Mucosa of stomach (tissue), 1 donor: ENCODE data around the gene REN.

Source experiments
- H3K27me3 ChIP-seq: one replicate; pipeline ENCODE4 v1.7.0; 2013; ENCODE audit warnings: mild to moderate bottlenecking, low read length; ENCODE audit not compliant: control insufficient read depth, insufficient read depth
- H3K36me3 ChIP-seq: one replicate; pipeline ENCODE4 v1.7.0; 2013; ENCODE audit warnings: low read length; ENCODE audit not compliant: control insufficient read depth, insufficient read depth
- H3K4me1 ChIP-seq: one replicate; pipeline ENCODE4 v1.7.0; 2013; ENCODE audit warnings: mild to moderate bottlenecking, low read length; ENCODE audit not compliant: control insufficient read depth, insufficient read depth
- H3K4me3 ChIP-seq: one replicate; pipeline ENCODE4 v1.7.0; 2013; ENCODE audit warnings: low read length
- H3K9ac ChIP-seq: one replicate; pipeline ENCODE4 v1.7.0; 2013; ENCODE audit warnings: mild to moderate bottlenecking, low read length, moderate library complexity
- H3K9me3 ChIP-seq: one replicate; pipeline ENCODE4 v1.7.0; 2013; ENCODE audit warnings: mild to moderate bottlenecking, low read length, moderate library complexity; ENCODE audit not compliant: control insufficient read depth
- donor health status: Pancreatic carcinoma.

Gene REN

DNA sequence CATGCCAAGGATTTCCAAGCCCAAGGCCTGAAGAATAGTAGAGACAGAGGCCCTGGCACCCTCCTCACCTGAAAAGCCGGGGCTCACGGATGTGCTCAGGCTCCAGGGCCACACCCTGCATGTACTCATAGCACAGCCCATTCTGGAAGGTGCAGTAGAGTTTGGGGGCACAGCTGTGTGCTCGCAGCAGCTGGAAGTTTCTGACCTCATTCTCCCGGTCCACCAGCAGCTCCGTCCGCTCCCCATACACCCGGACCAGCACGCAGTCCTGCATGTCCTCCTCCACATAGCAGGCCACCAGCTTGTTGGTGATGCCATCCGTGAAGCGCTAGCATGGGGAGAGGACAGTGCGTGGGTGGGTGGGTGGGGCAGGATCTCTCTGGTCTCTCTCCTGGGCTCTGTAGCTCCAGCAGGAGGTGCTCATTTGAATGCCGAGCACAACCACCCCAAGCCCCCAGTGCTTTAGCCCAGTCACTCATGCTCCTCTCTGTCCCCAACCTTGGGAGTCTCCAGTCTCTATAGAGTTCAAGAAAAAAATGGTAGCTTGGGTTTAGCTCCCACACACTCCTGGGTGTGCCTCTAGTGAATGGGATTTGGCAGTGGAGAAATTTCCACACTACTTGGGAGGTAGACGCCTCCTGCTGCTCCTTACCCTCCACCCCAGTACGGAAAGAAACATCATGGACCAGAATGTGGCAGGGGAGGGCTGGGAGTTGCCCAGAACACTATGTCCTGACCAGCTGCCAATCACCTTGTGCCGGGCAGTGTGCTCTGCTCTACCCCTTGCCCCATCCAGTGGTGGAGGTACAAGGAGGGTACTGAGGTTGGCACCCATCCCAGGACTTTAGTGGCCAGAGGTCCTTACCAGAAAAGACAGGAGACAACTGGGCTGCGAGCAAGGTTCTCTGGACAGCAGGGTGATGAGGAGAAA, 16.2 kb downstream of the REN start:
- Histone ChIP-seq H3K4me1 (no peaks in the 10 kb centered on the region), H3K36me3 (no peaks in the 10 kb centered on the region), H3K27me3 (peaks cover 15% of the 10 kb centered on the region), H3K4me3 (no peak overlapping the region), H3K9ac (no peak overlapping the region), H3K9me3 (no peaks in the 10 kb centered on the region)

DNA sequence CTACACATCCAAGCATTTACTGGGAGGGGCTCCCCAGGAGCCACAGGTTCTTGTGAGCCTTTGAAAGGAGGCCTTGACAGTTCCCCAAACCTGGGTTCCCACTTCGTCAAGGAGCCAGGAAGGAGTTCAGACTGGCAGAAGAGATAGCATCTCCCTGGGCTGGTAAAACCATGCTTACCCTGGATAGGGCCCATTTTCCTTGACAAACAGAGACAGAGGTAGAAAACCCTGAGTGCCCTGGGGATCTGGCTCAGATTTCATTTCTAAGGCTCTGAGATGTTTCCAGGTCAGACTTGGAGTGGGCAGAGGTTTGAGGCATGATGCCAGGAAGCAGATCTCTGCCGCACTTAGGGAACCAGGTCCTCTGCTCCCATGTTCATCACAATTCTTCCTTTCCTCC, 17.0 kb downstream of the REN start:
- Histone ChIP-seq H3K36me3 (no peaks in the 10 kb centered on the region), H3K4me3 (no peak overlapping the region), H3K4me1 (no peaks in the 10 kb centered on the region), H3K9ac (no peak overlapping the region), H3K27me3 (peaks cover 15% of the 10 kb centered on the region), H3K9me3 (no peaks in the 10 kb centered on the region)

DNA sequence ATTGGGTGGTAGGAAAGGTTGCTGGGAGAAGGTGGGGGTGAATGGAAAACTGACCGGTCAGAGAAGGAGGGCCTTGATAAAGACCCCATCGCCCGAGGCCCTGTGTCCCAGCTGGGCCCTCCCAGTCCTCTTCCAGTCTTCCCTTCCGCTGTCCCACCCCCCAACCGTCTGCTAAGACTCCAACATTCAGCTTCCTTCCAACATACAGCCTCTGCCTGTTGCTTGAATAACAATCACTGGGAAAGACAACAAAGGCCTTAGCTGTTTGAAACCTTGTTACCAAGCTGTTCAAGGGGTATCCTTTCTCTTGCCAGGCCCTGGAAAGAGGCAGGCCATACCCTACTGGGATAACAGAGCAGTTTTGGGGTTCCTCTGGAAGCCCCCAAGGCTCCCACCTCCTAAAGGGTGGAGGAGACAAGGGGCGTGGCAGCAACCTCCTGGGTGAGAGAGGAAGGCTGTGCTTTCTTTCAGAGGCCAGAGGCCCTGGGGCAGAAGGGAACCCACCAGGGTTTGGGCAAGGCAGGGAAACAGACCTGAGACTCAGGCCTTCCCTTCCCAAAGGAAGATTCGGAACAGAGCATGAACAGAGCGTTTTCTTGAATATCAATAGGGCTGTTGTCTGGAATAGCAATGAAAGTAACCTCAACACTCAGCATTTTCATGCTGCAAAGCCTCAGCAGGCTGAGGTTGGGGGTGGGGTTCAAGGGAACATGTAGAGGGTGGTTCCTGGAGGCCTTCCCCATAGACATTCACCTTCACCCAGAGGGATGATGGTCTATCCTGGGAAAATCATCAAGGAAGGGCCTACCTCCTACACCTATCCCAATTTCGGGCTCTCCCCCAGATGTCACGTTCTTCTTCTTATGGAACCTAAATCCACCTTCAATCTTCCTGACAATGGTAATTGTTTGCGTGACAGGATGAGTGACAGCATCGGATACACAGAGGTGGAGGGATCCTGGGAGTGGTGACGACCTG, 18.4 kb downstream of the REN start:
- Histone ChIP-seq H3K36me3 (no peaks in the 10 kb centered on the region), H3K4me1 (no peaks in the 10 kb centered on the region), H3K9me3 (no peaks in the 10 kb centered on the region), H3K9ac (no peak overlapping the region), H3K27me3 (peaks cover 12% of the 10 kb centered on the region), H3K4me3 (no peak overlapping the region)

DNA sequence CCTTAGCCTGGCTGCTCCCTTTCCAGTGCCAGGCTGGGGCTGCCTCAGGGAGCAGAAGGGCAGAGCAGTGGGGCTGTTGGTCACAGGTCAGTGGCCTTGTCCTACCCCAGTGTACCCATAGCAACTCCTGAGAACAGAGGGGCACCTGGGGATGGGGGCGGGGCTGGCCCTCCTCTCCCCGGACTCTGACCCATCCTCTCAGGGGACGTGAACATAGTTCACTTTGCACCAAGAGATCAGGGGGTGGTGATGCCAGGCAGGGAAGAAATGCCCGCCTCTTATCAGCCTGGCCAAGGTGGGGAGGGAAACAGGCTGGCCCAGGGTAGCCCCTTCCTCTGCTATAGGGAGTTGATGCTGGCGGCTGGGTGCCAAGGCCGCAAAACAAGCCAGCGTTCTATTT, 19.2 kb downstream of the REN start:
- Histone ChIP-seq H3K36me3 (no peaks in the 10 kb centered on the region), H3K4me1 (no peaks in the 10 kb centered on the region), H3K27me3 (peaks cover 6% of the 10 kb centered on the region), H3K4me3 (no peak overlapping the region), H3K9me3 (no peaks in the 10 kb centered on the region), H3K9ac (no peak overlapping the region)

DNA sequence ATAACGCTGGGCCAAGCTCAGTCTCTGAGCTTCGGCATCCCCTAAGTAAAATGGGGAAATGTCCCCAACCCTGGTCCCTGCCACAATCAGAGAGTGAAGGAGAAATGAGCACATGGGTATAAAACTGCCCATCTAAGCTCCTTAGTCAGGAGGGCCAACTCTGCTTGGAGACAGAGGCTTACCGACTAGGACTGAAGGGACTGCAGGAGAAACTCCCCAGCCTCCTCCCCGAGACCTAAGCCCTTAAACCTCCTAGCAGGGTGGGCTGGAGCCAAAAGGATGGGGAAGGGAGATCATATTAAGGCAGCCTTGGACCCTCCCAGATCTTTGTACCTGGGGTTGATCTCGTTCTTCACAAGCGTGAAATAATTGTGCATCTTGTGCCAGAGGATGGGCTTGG, 19.8 kb downstream of the REN start:
- Histone ChIP-seq H3K4me3 (no peak overlapping the region), H3K27me3 (peaks cover 1% of the 10 kb centered on the region), H3K4me1 (no peaks in the 10 kb centered on the region), H3K9ac (no peak overlapping the region), H3K9me3 (no peaks in the 10 kb centered on the region), H3K36me3 (no peaks in the 10 kb centered on the region)

DNA sequence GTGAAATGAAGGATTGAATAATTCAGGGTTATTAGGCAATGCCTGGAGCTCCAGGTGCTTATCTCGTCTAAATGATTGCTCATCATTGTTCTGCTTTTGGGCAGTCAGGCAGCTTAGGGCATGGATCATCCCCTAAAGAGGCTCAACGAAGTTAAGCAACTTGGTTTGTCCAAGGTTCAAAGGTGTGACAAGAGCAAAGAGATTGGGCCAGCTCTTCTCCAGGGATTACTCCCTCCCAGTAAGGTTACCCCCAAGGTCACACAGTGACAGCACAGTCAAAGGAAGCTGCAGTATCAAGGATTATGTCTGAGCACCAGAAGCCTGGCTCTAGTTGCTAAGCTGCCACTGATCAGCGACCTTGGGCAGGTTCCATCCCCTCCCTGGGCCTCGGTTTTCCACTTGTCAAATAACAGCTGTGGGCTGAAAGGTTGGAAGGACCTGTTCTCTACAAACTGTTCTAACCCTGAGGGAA, 21.1 kb downstream of the REN start:
- no peak overlapping the region for H3K9ac ChIP-seq
- no peaks in the 10 kb centered on the region for H3K4me1 ChIP-seq
- no peaks in the 10 kb centered on the region for H3K36me3 ChIP-seq

DNA sequence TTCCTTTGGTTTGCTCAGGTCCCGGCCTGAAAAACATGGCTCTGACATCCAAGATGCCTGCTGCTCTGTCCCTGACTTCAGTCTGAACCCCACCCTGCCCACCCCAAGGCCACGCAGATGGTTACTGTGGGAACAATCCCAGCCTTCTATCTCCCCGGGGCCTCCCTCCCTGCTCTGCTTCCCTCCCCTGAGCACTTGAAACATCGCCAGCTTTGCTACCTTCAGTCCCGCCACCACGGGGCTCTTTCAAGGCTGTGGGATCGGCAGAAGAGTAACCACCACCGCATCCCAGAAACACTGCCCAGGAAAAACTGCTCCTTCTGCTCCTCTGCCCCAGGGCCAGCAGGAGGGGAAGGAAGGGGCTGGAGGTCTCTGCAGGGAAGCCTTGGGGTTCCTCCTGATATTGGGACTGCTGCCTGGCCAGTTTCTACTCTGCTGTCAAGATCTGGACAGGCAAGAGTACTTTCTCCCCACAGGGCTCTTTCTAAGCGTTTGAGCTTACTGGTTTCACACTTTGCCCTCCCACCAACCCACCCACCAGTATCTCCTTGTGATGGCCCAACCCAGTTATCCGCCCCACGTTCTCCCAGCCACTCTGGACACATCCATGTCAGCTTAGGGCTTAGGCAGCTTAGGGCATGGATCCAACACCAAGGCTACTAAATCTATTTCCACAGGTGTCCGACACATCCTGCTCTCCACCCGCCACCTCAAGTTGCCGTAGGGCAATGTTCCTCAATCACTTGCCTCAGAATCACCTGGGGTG, 22.7 kb downstream of the REN start:
- no peak overlapping the region for H3K4me3 ChIP-seq
- no peak overlapping the region for H3K9ac ChIP-seq
- no peaks in the 10 kb centered on the region for H3K9me3 ChIP-seq
- H3K4me1 ChIP-seq = no peaks in the 10 kb centered on the region
- H3K36me3 ChIP-seq = no peaks in the 10 kb centered on the region
- no peaks in the 10 kb centered on the region for H3K27me3 ChIP-seq

More for the DNA sequence above, 21.1 kb downstream of the REN start:
- H3K4me3 ChIP-seq = no peak overlapping the region
- no peaks in the 10 kb centered on the region for H3K9me3 ChIP-seq
- no peaks in the 10 kb centered on the region for H3K27me3 ChIP-seq

DNA sequence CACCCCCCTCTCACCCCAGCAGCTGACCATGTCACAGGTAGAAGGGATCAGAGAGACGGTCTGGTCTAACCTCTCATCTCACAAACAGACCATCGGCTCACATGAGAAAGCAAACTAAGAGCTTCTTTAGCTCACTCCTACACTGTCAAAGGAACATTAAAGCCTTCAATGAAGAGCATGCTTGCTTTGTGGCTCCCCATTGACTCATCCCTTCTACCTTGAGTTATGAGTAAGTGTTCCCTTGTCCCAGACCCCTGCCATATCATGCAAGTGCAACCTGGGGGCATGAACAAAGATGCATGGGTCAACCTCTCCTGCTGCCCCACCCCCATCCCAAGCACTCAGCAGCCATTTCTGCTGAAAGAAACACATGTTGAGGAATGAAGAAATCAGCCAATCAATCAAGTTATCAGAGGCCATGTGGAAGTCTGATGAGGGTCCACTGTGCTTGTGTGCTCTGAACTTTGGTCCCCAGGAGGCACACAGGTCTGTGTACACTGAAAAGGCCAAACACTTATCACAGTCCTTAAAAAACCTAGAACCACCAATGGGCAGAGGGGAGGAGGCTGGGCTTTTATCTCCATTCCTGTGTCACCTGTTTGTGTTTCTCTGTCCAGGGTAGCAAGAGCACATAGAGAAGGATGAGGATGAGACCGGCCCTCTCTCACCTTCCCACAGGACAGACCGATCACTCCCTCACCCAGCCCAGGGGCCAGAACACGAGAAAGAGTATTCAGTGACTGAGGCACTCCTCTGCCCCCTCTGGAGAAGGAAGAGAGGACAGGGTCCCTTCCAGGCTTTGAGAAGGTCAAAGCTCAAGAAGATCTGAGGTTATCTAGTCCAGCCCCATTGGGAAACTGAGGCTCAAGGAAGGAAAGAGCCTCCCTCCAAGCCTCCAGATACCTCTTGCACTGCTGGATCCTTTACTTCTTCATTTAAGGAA, 23.8 kb downstream of the REN start:
- no peaks in the 10 kb centered on the region for H3K36me3 ChIP-seq
- no peaks in the 10 kb centered on the region for H3K4me1 ChIP-seq
- no peaks in the 10 kb centered on the region for H3K27me3 ChIP-seq
- no peak overlapping the region for H3K4me3 ChIP-seq
- H3K9ac ChIP-seq = no peak overlapping the region
- H3K9me3 ChIP-seq = no peaks in the 10 kb centered on the region

DNA sequence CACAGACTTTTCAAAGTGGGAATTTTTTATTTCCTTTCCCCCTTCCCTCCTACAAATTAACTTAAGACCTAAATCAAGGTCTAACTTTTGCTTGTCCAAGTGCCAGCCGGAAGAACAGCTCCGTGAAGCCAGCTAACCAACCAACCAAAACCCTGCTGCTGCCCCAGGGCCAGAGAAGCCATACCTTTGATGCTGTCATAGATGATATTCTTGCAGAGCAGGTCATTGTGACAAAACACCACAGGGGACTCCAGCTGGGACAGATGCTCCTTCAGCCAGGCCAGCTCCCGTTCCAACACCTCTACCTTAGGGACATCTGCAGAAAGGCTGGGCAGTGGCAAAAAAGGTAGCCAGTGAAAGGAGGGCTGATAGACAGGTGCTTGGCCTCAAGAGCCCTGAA, 25.0 kb downstream of the REN start:
- H3K36me3 ChIP-seq = no peaks in the 10 kb centered on the region
- no peaks in the 10 kb centered on the region for H3K4me1 ChIP-seq
- no peaks in the 10 kb centered on the region for H3K27me3 ChIP-seq
- no peaks in the 10 kb centered on the region for H3K9me3 ChIP-seq
- H3K4me3 ChIP-seq = no peak overlapping the region
- H3K9ac ChIP-seq = no peak overlapping the region

DNA sequence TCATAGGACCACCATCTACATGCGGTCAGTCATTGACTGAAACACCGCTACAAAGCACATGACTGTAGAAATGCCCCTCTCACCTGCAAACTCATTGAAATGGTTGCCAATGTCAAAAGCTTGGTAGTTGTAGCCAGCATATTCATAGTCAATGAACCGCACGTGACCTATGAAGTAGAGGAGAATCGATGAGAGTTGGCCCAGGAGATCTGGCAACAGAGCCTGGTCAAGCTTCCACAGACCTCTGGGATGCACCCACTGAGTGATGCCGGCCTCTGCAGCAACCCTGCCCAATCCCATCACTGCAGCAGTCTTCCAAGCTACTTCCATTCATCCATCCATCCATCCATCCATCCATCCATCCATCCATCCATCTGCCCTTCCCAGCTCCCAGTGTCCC, 26.2 kb downstream of the REN start:
- Histone ChIP-seq H3K27me3 (no peaks in the 10 kb centered on the region), H3K9ac (no peak overlapping the region), H3K4me3 (no peak overlapping the region), H3K4me1 (no peaks in the 10 kb centered on the region), H3K9me3 (no peaks in the 10 kb centered on the region), H3K36me3 (no peaks in the 10 kb centered on the region)

DNA sequence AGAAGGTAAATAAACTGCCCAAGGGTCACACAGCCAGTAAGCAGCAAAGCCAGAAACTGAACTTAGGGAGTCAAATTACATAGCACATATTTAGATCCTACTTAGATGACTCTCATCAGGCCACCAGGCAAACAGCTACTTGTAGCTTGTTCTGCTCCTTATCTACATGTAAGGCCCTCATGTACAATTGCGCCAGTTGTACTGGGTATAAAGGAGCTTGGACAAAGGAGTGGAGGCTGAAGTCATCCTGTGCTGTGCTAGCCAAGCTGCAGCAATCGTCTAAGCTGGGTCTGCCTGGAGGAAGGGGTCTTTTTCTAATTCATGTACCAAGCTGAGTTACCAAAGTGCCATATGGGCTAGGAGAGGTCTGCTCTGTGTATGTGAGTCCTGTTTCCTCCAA, 27.0 kb downstream of the REN start:
- no peaks in the 10 kb centered on the region for H3K4me1 ChIP-seq
- no peaks in the 10 kb centered on the region for H3K36me3 ChIP-seq
- no peaks in the 10 kb centered on the region for H3K27me3 ChIP-seq

More for the DNA sequence above, 27.0 kb downstream of the REN start:
- H3K4me3 ChIP-seq = no peak overlapping the region
- no peak overlapping the region for H3K9ac ChIP-seq
- no peaks in the 10 kb centered on the region for H3K9me3 ChIP-seq
